ENCODE measurements around the gene CELF6.
A peak's percentile ranks its signal among the peaks of the same experiment; 100 is the strongest.
"Not testable (repeated sequence)": the region's sequence is repeated elsewhere in the genome, so short reads cannot be mapped to it uniquely, and the experiment has no call there.

Gene CELF6

GRCh38 chr15:72315706-72316370 is 4.1 kb downstream of the CELF6 start:
- no peak for DNase-seq

- DNase-seq, result no peak
Measured at GRCh38 chr15:72313881-72314280, 6.1 kb downstream of the CELF6 start.

- DNase-seq, result no peak
Measured at GRCh38 chr15:72313448-72313840, 6.5 kb downstream of the CELF6 start.

GRCh38 chr15:72312605-72313447 is 7.1 kb downstream of the CELF6 start:
- no peak for DNase-seq

GRCh38 chr15:72307026-72307425 is 12.9 kb downstream of the CELF6 start:
- no peak for DNase-seq

- DNase-seq, result no peak
Measured at GRCh38 chr15:72306211-72306785, 13.7 kb downstream of the CELF6 start.

GRCh38 chr15:72304596-72304995 is 15.4 kb downstream of the CELF6 start:
- DNase-seq, result no peak

- no peak for DNase-seq
Measured at GRCh38 chr15:72302955-72303354, 17.0 kb downstream of the CELF6 start.

GRCh38 chr15:72289597-72290325 is 30.2 kb downstream of the CELF6 start:
- no peak for DNase-seq

GRCh38 chr15:72288796-72289596 is 31.0 kb downstream of the CELF6 start:
- DNase-seq, result no peak

- no peak for DNase-seq
Measured at GRCh38 chr15:72285927-72286516, 33.9 kb downstream of the CELF6 start.

GRCh38 chr15:72285402-72285801 is 34.6 kb downstream of the CELF6 start:
- DNase-seq, result no peak

- DNase-seq, result no peak
Measured at GRCh38 chr15:72284781-72285180, 35.2 kb downstream of the CELF6 start.

GRCh38 chr15:72281713-72282112 is 38.2 kb downstream of the CELF6 start:
- DNase-seq, result no peak

- DNase-seq, result no peak
Measured at GRCh38 chr15:72280751-72281150, 39.2 kb downstream of the CELF6 start.

GRCh38 chr15:72278737-72279136 is 41.2 kb downstream of the CELF6 start:
- DNase-seq, result no peak

GRCh38 chr15:72276326-72276700 is 43.6 kb downstream of the CELF6 start:
- DNase-seq, result no peak

- not testable (repeated sequence) for DNase-seq
Measured at GRCh38 chr15:72275635-72276325, 44.2 kb downstream of the CELF6 start.

- DNase-seq, result no peak
Measured at GRCh38 chr15:72272997-72273352, 47.0 kb downstream of the CELF6 start.

- DNase-seq, result peak; percentile 78
Measured at GRCh38 chr15:72272213-72272996, 47.6 kb downstream of the CELF6 start, which contains the start of gene PARP6. Gene PARP6, minus strand, starts transcription at chr15:72272554. Its CDS starts 5,077 bp downstream, at chr15:72267477.

- no peak for DNase-seq
Measured at GRCh38 chr15:72271895-72272212, 48.1 kb downstream of the CELF6 start.
